Tibial artery (tissue), 4 donors: ENCODE measurements around the gene RAB11FIP2.

Experiments used
- DNase-seq, 2 donors: peaks; one replicate each; pipeline ENCODE4 v3.0.0-alpha.2; 2019
- H3K27ac ChIP-seq, 2 donors: fragments of 200-600 bp; sonication (generic) in 1 of 2; 1 replicate in 1 of 2; 2 replicates in 1 of 2; pipeline ENCODE4 v1.5.1; 2018 to 2019; ENCODE audit warnings: mild to moderate bottlenecking in 1 of 2
- H3K27me3 ChIP-seq, 2 donors: fragments of 200-600 bp; sonication (generic) in 1 of 2; one replicate each; pipeline versions ENCODE4 v1.5.1 to v1.6.0; 2016 to 2019
- H3K36me3 ChIP-seq, 3 donors: fragments of 200-600 bp; sonication (generic) in 2 of 3; one replicate each; pipeline ENCODE4 v1.5.1; 2016 to 2019; ENCODE audit warnings: mild to moderate bottlenecking in 2 of 3
- H3K4me1 ChIP-seq, 4 donors: fragments of 200-600 bp; sonication (generic) in 2 of 4; 1 replicate in 3 of 4; 2 replicates in 1 of 4; pipeline ENCODE4 v1.5.1; 2016 to 2019
- H3K4me3 ChIP-seq, 2 donors: fragments of 200-600 bp; sonication (generic) in 1 of 2; 1 replicate in 1 of 2; 2 replicates in 1 of 2; pipeline ENCODE4 v1.5.1; 2018 to 2019; ENCODE audit warnings: mild to moderate bottlenecking in 2 of 2
- H3K9me3 ChIP-seq, 3 donors: fragments of 200-600 bp; sonication (generic) in 1 of 3; one replicate each; pipeline ENCODE4 v1.5.1; 2016 to 2019
- intact Hi-C: fragments of 100-400 bp; cut with DNase I; formaldehyde crosslinking; loops from one replicate; pipeline ENCODE4 v1.15.0; 2023; ENCODE audit warnings: low total_unique reads
- TF ChIP-seq, protein P1 (sequence below), 2 experiments: fragments of 200-600 bp in 1 of 2; fragments of 450-650 bp in 1 of 2; IDR thresholded peaks; one replicate each; pipeline ENCODE4 v1.5.1; 2017 to 2019; ENCODE audit warnings: antibody characterized with exemption in 2 of 2, mild to moderate bottlenecking in 1 of 2, moderate library complexity in 1 of 2

RAB11FIP2 gene

DNA sequence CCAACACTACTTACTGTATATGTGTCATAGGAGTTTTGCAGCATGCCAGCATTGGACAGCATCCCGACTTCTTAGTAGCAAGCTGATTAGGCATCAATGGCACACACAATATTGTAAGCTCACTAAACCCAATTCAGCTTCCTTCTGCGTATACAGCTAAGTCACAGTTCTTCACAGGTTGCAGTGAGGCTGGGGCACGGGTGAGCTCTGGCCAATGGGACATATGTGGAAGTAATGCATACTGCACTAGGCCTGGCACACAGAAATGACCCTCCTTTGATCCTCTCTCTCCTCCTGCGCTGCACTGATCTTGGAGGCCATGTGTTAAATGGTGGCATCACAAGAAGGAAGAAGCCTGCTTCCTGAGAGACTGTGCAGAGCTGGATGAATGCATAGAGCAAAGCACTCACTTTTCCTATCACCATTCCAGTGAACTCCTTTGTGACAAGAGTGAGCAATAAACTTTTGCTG, 11.9 kb downstream of the RAB11FIP2 start:
- no peak overlapping the region for H3K27ac ChIP-seq
- H3K4me1 ChIP-seq = peaks cover 0 to 69% (median 11%) of the 10 kb centered on the region in 4 donors

DNA sequence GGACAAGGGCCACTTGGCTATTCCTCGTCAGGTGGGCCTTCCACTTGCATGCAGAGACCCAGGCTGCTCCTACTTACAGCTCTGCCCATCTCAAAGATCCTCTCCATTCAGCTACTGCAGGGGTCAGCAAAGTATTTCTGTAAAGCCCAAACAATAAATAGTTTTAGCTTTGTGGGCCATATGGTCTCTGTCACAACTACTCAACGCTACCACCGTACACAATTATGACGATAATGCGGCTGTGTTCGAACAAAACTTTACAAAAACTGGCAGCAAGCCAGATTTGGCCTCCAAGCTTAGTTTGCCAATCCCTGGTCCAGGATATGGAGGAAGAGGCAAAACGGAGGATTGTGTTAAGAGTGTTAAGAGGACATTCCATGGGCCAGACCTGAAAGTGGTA, 12.8 kb downstream of the RAB11FIP2 start:
- no peak for DNase-seq
- TF ChIP-seq, protein P1, sequence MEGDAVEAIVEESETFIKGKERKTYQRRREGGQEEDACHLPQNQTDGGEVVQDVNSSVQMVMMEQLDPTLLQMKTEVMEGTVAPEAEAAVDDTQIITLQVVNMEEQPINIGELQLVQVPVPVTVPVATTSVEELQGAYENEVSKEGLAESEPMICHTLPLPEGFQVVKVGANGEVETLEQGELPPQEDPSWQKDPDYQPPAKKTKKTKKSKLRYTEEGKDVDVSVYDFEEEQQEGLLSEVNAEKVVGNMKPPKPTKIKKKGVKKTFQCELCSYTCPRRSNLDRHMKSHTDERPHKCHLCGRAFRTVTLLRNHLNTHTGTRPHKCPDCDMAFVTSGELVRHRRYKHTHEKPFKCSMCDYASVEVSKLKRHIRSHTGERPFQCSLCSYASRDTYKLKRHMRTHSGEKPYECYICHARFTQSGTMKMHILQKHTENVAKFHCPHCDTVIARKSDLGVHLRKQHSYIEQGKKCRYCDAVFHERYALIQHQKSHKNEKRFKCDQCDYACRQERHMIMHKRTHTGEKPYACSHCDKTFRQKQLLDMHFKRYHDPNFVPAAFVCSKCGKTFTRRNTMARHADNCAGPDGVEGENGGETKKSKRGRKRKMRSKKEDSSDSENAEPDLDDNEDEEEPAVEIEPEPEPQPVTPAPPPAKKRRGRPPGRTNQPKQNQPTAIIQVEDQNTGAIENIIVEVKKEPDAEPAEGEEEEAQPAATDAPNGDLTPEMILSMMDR (IDR thresholded peaks at IDR 0.05) = no peak
- no peak overlapping the region for H3K27ac ChIP-seq
- no peaks in the 10 kb centered on the region for H3K9me3 ChIP-seq
- H3K4me1 ChIP-seq = peaks cover 0 to 60% (median 10%) of the 10 kb centered on the region in 4 donors
- peaks cover 0 to 12% (median 10%) of the 10 kb centered on the region in 3 donors for H3K36me3 ChIP-seq
- no peaks in the 10 kb centered on the region for H3K27me3 ChIP-seq
- H3K4me3 ChIP-seq = no peak overlapping the region
- intact Hi-C loops = no loop called here

More for the DNA sequence above, 11.9 kb downstream of the RAB11FIP2 start:
- Histone ChIP-seq H3K27me3 (no peaks in the 10 kb centered on the region), H3K4me3 (no peak overlapping the region), H3K36me3 (peaks cover 0 to 12% (median 10%) of the 10 kb centered on the region in 3 donors), H3K9me3 (no peaks in the 10 kb centered on the region)
- no peak for DNase-seq
- TF ChIP-seq, protein P1 (IDR thresholded peaks at IDR 0.05) = no peak
- intact Hi-C loops = no loop called here

DNA sequence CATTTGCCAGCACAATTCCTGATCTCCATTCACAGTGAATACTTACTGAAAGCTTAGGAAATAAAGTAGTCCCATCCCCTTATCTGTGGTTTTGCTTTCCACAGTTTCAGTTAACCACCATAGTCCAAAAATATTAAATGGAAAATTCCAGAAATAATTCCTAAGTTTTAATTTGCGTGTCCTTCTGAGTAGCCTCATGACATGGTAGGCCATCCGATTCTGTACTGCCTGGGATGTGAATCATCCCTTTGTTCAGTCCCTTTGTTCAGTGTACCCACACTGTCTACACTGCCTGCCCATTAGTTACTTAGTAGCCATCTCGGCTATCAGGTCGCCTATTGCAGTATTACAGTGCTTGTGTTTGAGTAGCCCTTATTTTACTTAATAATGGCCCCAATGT, 14.2 kb downstream of the RAB11FIP2 start:
- intact Hi-C loops = no loop called here
- DNase-seq = no peak
- Histone ChIP-seq H3K27me3 (no peaks in the 10 kb centered on the region), H3K27ac (no peak overlapping the region), H3K36me3 (peaks cover 0 to 12% (median 10%) of the 10 kb centered on the region in 3 donors), H3K4me1 (peaks cover 0 to 53% (median 10%) of the 10 kb centered on the region in 4 donors), H3K9me3 (no peaks in the 10 kb centered on the region), H3K4me3 (no peak overlapping the region)
- TF ChIP-seq, protein P1 (IDR thresholded peaks at IDR 0.05) = no peak

DNA sequence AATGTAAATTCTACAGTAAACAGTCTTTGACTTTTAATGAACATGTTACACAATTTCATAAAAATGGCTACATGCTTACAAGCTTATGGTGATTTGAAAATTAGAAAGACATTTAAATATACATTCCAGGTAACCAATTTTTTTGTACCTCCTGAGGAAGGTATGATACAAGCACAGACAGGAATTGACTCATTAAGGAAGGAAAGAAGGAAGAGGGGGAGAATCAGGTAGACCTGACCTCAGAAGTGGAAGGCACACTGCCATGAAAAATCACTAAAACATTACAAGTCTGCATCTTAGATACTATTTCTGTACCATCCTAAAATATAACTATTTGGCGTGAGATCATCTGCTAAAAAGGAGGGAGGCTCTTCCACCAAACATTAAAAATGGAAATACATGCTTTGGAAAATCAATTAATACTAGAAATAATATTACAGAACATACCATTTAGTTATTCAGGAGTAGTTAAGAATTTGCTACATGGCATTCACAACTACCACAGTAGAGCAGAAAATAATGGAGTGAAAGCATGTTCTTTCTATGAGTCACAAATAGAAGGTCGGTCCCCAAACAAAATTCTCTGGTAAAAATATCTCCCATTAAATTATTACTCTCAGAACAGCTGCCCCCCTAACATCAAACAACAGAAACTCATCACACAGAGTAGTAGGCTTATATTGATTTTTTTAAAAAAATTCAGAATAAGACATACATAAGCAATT, 15.2 kb downstream of the RAB11FIP2 start:
- peaks cover 0 to 43% (median 10%) of the 10 kb centered on the region in 4 donors for H3K4me1 ChIP-seq
- TF ChIP-seq, protein P1 (IDR thresholded peaks at IDR 0.05) = no peak

DNA sequence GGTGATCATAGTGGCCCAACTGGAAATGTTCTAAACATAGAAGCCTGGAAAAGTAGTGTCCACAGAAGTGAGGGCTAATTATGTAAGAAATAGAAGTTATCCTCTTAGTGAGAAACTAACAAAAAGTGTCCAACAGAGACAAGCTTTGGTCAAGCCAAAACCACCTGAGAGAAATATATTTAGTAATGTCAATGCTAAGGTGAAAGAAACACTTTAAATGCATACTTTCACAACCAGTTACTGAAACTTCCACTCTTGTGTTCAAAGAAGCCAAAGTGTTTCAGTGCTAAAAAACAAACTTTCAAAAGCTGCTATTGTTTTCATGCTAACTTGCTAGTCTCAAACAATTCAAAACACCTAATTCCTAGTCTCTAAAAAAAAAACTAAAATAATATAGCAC, 18.1 kb downstream of the RAB11FIP2 start:
- TF ChIP-seq, protein P1 (IDR thresholded peaks at IDR 0.05) = no peak
- H3K27me3 ChIP-seq = no peaks in the 10 kb centered on the region
- no peaks in the 10 kb centered on the region for H3K9me3 ChIP-seq
- no peak overlapping the region for H3K27ac ChIP-seq
- DNase-seq = no peak
- intact Hi-C loops = no loop called here
- no peak overlapping the region for H3K4me3 ChIP-seq
- H3K4me1 ChIP-seq = peaks cover 0 to 24% (median 0%) of the 10 kb centered on the region in 4 donors
- peaks cover 0 to 4% (median 4%) of the 10 kb centered on the region in 3 donors for H3K36me3 ChIP-seq

More for the DNA sequence above, 15.2 kb downstream of the RAB11FIP2 start:
- no peaks in the 10 kb centered on the region for H3K9me3 ChIP-seq
- intact Hi-C loops = no loop called here
- no peak overlapping the region for H3K4me3 ChIP-seq
- no peak for DNase-seq
- H3K27ac ChIP-seq = peak overlapping the region in 1 of 2 donors; percentile 23
- H3K36me3 ChIP-seq = peaks cover 0 to 12% (median 10%) of the 10 kb centered on the region in 3 donors
- no peaks in the 10 kb centered on the region for H3K27me3 ChIP-seq
